ENCODE measurements around the gene CRCP. TPM values are rescaled to one million over a fixed set of nuclear protein-coding genes. Genes with fewer than 3 reads are reported as not detected.

The CRCP gene
- total RNA-seq, 1 donor from 2014 or later = 27.0 TPM

DNA sequence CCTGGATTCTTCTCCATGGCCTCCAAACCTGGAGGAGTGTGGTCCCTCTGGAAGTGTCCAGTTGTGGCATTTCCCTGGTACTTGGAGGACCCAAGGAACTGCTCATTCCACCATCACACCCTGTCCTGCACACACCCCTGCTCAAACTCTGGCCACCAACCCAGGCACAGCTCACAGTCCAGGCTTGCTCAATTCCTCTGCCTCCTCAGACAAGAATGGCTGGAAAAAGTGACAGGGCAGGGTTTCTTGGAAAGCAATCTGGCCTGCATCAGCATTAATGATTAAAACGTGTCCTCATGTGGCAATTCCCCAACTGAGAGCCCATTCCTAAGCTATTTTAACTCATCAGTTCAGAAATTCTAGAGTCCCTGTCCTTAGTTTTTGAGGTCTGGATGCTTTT, 73.3 kb downstream of the CRCP start:
- peaks cover 3% of the 10 kb centered on the region for H3K27me3 Mint-ChIP-seq (ENCODE audit: low read depth)
- TF ChIP-seq, protein P1, sequence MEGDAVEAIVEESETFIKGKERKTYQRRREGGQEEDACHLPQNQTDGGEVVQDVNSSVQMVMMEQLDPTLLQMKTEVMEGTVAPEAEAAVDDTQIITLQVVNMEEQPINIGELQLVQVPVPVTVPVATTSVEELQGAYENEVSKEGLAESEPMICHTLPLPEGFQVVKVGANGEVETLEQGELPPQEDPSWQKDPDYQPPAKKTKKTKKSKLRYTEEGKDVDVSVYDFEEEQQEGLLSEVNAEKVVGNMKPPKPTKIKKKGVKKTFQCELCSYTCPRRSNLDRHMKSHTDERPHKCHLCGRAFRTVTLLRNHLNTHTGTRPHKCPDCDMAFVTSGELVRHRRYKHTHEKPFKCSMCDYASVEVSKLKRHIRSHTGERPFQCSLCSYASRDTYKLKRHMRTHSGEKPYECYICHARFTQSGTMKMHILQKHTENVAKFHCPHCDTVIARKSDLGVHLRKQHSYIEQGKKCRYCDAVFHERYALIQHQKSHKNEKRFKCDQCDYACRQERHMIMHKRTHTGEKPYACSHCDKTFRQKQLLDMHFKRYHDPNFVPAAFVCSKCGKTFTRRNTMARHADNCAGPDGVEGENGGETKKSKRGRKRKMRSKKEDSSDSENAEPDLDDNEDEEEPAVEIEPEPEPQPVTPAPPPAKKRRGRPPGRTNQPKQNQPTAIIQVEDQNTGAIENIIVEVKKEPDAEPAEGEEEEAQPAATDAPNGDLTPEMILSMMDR (IDR thresholded peaks at IDR 0.05; ENCODE audit: unreplicated experiment) = no peak
- peaks cover 3% of the 10 kb centered on the region for H3K36me3 Mint-ChIP-seq
- H3K9me3 Mint-ChIP-seq = peaks cover 3% of the 10 kb centered on the region
- H3K4me1 Mint-ChIP-seq = no peaks in the 10 kb centered on the region
- H3K27ac Mint-ChIP-seq = no peak overlapping the region
- no peak for DNase-seq (ENCODE audit: low spot score in 2 of 2, unreplicated experiment in 2 of 2)
- no peak overlapping the region for H3K4me3 Mint-ChIP-seq

DNA sequence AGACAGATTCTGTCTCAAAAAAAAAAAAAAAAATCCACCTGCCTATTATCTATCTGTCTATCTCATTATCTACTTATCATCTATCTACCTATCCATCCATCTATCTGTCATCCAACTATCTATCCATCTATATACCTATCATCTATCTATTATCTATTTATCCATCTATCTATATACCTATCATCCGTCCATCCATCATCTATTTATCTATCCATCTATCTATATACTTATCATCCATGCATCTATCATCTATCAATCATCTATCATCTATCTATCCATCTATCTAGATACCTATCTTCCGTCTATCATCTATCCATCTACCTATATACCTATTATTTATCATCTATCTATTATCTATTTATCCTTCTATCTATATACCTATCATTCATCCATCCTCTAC, 74.0 kb downstream of the CRCP start:
- peaks cover 3% of the 10 kb centered on the region for H3K36me3 Mint-ChIP-seq
- no peaks in the 10 kb centered on the region for H3K4me1 Mint-ChIP-seq
- H3K9me3 Mint-ChIP-seq = peaks cover 3% of the 10 kb centered on the region
- peaks cover 4% of the 10 kb centered on the region for H3K27me3 Mint-ChIP-seq (ENCODE audit: low read depth)
- no peak for DNase-seq (ENCODE audit: low spot score in 2 of 2, unreplicated experiment in 2 of 2)
- TF ChIP-seq, protein P1 (IDR thresholded peaks at IDR 0.05; ENCODE audit: unreplicated experiment) = no peak
- no peak overlapping the region for H3K4me3 Mint-ChIP-seq
- no peak overlapping the region for H3K27ac Mint-ChIP-seq

DNA sequence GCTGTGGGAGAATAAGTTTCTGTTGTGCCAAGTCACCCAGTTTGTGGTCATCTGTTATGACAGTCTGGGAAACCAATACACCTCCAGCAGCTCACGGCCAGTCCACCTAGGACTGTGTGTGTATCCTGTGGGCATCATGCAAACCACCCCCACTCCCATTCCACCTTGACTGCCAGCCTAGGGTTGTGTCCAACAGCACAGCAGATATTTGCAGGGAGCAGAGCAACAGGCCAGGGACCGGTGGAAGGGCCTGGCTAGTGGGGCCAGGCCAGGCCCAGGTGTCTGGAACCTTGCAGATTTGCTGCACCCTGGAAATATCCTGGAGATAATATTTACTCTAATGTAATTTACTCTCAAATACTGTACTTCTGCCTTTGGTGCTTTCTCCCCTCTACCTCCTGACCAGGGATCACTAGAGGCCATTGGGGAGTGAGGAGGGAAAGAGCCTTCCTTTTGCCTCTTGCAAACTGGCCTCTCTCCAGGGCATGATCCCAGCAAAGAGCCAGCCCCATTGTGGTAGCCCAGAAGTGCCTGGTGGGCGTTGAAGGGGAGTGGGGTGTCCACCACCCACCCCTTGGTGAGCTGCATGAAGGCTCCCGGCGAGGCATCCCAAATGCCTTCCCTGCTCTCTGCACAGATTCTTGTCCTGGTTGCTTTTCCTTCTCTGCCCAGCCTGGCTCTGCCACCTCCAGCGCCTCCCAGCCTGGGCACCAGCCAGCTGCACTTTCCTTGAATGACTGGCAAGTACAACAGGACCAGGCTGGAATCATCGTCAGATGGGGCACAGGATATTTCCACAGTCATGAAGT, 75.3 kb downstream of the CRCP start:
- H3K9me3 Mint-ChIP-seq = peaks cover 3% of the 10 kb centered on the region
- TF ChIP-seq, protein P1 (IDR thresholded peaks at IDR 0.05; ENCODE audit: unreplicated experiment) = no peak
- no peak overlapping the region for H3K27ac Mint-ChIP-seq
- H3K27me3 Mint-ChIP-seq (ENCODE audit: low read depth) = peaks cover 4% of the 10 kb centered on the region
- no peaks in the 10 kb centered on the region for H3K4me1 Mint-ChIP-seq
- no peak overlapping the region for H3K4me3 Mint-ChIP-seq
- DNase-seq (ENCODE audit: low spot score in 2 of 2, unreplicated experiment in 2 of 2) = no peak
- peaks cover 3% of the 10 kb centered on the region for H3K36me3 Mint-ChIP-seq

DNA sequence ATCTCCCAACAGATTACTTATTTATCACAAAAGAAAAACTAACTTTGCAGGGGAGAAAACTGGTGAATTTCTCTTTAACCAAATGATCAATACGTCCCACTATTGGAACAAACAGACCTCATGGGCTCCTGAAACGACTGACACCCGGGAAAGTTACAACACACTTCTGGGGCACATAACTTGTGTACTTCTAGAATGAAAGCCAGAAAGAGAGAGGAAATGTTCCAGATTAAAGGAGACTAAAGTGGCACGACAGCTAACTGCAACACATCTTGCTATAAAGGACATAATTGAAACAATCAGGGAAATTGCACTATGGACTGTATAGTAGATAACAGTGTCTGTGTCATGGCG, 75.8 kb downstream of the CRCP start:
- Mint-ChIP-seq H3K4me3 (no peak overlapping the region), H3K27ac (no peak overlapping the region), H3K36me3 (peaks cover 3% of the 10 kb centered on the region), H3K27me3 (ENCODE audit: low read depth) (peaks cover 4% of the 10 kb centered on the region), H3K9me3 (peaks cover 3% of the 10 kb centered on the region), H3K4me1 (no peaks in the 10 kb centered on the region)
- no peak for DNase-seq (ENCODE audit: low spot score in 2 of 2, unreplicated experiment in 2 of 2)
- TF ChIP-seq, protein P1 (IDR thresholded peaks at IDR 0.05; ENCODE audit: unreplicated experiment) = no peak

DNA sequence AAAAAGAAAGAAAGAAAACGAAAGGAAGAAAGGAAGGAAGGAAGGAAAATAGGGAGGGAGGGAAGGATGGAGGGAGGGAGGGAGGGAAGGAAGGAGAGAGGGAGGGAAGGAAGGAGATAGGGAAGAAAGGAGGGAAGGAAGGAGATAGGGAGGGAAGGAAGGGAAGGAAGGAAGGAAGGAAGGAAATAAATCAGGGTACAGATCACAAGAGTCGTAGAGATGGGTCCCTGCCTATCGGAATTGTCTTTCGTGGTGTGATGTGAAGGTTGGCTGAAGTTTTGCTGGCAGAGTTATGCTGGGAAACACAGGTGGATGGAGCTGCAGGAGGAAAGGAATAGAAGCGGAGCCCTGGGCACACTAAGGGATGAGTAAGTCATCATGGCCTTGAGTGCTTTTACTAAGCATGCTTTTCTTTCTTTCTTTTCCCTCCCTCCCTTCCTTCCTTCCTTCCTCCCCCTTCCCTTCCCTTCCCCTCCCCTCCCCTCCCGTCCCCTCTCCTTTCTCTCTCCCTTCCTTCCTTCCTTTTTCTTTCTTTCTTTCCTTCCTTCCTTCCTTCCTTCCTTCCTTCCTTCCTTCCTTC, 78.6 kb downstream of the CRCP start:
- DNase-seq (ENCODE audit: low spot score in 2 of 2, unreplicated experiment in 2 of 2) = no peak
- Mint-ChIP-seq H3K27me3 (ENCODE audit: low read depth) (peaks cover 4% of the 10 kb centered on the region), H3K4me3 (no peak overlapping the region), H3K36me3 (no peaks in the 10 kb centered on the region), H3K9me3 (no peaks in the 10 kb centered on the region), H3K27ac (no peak overlapping the region), H3K4me1 (no peaks in the 10 kb centered on the region)
- TF ChIP-seq, protein P1 (IDR thresholded peaks at IDR 0.05; ENCODE audit: unreplicated experiment) = no peak
